Renal cortical epithelial cell (primary cell): Measurements from ENCODE around the gene OR51A4. TPM values are rescaled to one million over a fixed set of nuclear protein-coding genes. Genes with fewer than 3 reads are reported as not detected.

ENCODE experiments used
- total RNA-seq: library from RNA; depleted of rRNA; stranded (reverse); fragments of >200 nt; gene quantifications from 2 replicates; pipeline ENCODE4 v1.2.3, GENCODE V29; 2014

OR51A4 gene
- total RNA-seq, 1 donor from 2014 or later = not detected

Other genes with a start within 250 kb of the OR51A4 start
- not detected in 2 replicates for gene OR51E2, start 249.8 kb downstream of the OR51A4 start, total RNA-seq
- not detected in 2 replicates for gene MMP26, start 242.8 kb downstream of the OR51A4 start, total RNA-seq
- gene OR51F1, start 177.7 kb downstream of the OR51A4 start, total RNA-seq = not detected in 2 replicates
- not detected in 2 replicates for gene OR52R1, start 143.2 kb downstream of the OR51A4 start, total RNA-seq
- not detected in 2 replicates for gene OR51F2, start 126.3 kb downstream of the OR51A4 start, total RNA-seq
- gene OR51S1, start 98.4 kb downstream of the OR51A4 start, total RNA-seq = not detected in 2 replicates
- not detected in 2 replicates for gene OR51T1, start 65.7 kb downstream of the OR51A4 start, total RNA-seq
- gene OR51A7, start 43.8 kb downstream of the OR51A4 start, total RNA-seq = not detected in 2 replicates
- not detected in 2 replicates for gene OR51G2, start 28.3 kb downstream of the OR51A4 start, total RNA-seq
- gene OR51G1, start 23.3 kb downstream of the OR51A4 start, total RNA-seq = not detected in 2 replicates
- not detected in 2 replicates for gene OR51A2, start 8.1 kb upstream of the OR51A4 start, total RNA-seq
- gene OR51L1, start 47.2 kb upstream of the OR51A4 start, total RNA-seq = not detected in 2 replicates
- gene OR52J3, start 98.9 kb upstream of the OR51A4 start, total RNA-seq = not detected in 2 replicates
- not detected in 2 replicates for gene OR52E2, start 112.0 kb upstream of the OR51A4 start, total RNA-seq
- not detected in 2 replicates for gene OR52E1, start 122.0 kb upstream of the OR51A4 start, total RNA-seq
- not detected in 2 replicates for gene OR52A5, start 190.8 kb upstream of the OR51A4 start, total RNA-seq
- not detected in 2 replicates for gene OR52A1, start 207.2 kb upstream of the OR51A4 start, total RNA-seq